Urinary bladder (tissue), 4 donors: ENCODE results near the gene TRPM2. TPM values are rescaled to one million over a fixed set of nuclear protein-coding genes. Genes with fewer than 3 reads are reported as not detected.
"Not testable (repeated sequence)": the region's sequence is repeated elsewhere in the genome, so short reads cannot be mapped to it uniquely, and the experiment has no call there.

Experiments used
- DNase-seq: peaks from one replicate; pipeline ENCODE4 v3.0.0-alpha.2; 2015; ENCODE audit errors: extremely low spot score
- H3K27ac ChIP-seq: one replicate; pipeline ENCODE4 v1.5.1; 2013; ENCODE audit warnings: low read depth, mild to moderate bottlenecking, moderate library complexity
- H3K36me3 ChIP-seq: one replicate; pipeline ENCODE4 v1.6.1; 2013; ENCODE audit warnings: mild to moderate bottlenecking, moderate library complexity; ENCODE audit not compliant: insufficient read depth
- H3K4me1 ChIP-seq: one replicate; pipeline ENCODE4 v1.6.1; 2013; ENCODE audit warnings: mild to moderate bottlenecking, moderate library complexity; ENCODE audit not compliant: insufficient read depth
- H3K4me3 ChIP-seq: one replicate; pipeline ENCODE4 v1.5.1; 2013; ENCODE audit warnings: low read depth, low read length
- WGBS: extraction: QIAGEN DNeasy Blood & Tissue Kit; methylation state at CpG from one replicate; pipeline ENCODE4 v1.1.7; 2013; 5-methylcytosine and 5-hydroxymethylcytosine counted together
- polyA plus RNA-seq: library from polyadenylated mRNA; stranded (reverse); fragments of 200-250 nt; gene quantifications from one replicate; pipeline ENCODE4 v1.2.3, GENCODE V29; 2013
- total RNA-seq: library from RNA; depleted of rRNA; stranded (reverse); fragments of >200 nt; gene quantifications from one replicate; pipeline ENCODE4 v1.2.3, GENCODE V29; 2014
- donor health status: healthy with polysubstance abuse.
- donor health status: healthy.

TRPM2 gene
- total and polyA plus RNA-seq, 2 donors: 1.2 to 3.3 TPM

DNA sequence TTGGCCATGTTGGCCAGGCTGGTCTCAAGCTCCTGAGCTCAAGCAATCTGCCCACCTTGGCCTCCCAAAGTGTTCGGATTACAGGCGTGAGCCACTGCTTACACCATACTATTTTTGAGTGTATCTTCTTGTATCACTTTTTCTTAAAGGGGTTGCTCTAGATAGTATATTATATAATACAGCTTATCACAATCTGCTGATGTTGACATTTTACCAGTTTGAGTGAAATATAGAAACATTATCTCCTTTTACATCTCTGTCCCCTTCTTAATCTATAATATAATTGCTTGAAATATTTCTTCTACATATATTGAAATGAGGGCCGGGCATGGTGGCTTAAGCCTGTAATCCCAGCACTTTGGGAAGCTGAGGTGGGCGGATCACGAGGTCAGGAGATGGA is 8.5 kb downstream of the TRPM2 start:
- H3K4me3 ChIP-seq, DNase-seq, H3K27ac ChIP-seq, H3K36me3 ChIP-seq, H3K4me1 ChIP-seq: not testable (repeated sequence)
- WGBS: 85% methylated on average over 5 of the region's 5 CpGs

DNA sequence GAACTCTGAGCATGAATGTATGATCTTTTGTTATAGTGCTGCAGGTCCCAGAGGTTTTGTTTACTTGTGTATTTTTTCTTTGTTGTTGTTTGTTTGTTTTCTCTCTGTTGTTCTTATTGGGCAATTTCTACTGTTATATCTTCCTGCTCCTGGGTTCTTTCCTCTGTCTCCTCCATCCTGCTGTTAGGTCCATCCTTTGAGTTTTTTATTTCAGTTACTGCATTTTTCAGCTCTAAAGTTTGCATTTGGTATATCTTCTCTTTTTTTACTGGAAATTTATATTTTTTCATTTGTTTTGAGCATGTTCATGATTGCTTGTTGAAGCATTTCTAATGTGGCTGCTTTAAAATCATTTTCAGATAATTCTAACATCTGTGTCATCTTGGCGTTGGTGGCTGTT is 9.9 kb downstream of the TRPM2 start:
- 94% methylated on average over 1 of the region's 1 CpG for WGBS
- Histone ChIP-seq H3K4me1 (no peaks in the 10 kb centered on the region), H3K36me3 (no peaks in the 10 kb centered on the region), H3K4me3 (no peak overlapping the region), H3K27ac (no peak overlapping the region)
- no peak for DNase-seq

DNA sequence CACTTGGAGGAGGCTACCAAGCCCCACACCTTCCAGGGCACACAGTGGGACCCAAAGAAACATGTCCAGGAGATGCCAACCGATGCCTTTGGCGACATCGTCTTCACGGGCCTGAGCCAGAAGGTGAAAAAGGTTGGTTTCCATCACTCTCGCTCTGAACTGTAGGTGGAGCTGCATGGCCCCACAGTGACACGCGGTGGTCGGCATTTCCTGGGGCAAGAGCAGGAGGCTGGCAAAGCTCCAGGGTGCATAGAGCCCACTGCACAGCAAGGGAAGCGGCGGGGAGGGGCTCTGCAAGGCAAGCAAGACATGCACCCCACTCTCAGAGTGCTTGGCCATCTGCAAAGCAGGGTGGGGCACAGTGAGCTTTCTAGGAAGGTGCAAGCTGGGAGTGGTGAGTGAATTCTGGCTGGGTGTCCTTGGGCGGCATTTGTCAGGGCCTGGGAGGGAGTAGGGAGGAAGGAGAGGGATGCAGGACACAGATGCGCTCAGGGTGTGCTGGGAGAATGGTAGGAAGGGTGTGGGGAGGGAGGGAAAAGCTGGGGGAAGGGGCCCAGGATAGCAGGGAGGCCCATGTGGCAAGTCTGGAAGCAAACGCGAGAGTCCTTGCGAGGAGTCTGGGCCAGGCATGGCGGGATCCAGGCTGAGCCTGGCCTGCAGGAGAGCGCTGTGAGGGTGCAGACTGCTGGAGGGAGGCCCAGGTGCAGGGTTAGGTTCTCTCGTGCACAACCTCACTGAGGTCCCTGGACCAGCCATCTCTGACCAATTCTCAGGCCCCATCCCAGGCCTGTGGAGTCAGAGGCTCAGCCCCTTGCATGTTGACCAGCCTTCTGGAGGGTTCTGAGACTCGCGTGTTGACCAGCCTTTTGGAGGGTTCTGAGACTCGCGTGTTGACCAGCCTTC is 11.0 kb downstream of the TRPM2 start:
- Histone ChIP-seq H3K4me1 (no peaks in the 10 kb centered on the region), H3K36me3 (no peaks in the 10 kb centered on the region), H3K4me3 (no peak overlapping the region), H3K27ac (no peak overlapping the region)
- DNase-seq: no peak
- 78% methylated on average over 22 of the region's 22 CpGs for WGBS

DNA sequence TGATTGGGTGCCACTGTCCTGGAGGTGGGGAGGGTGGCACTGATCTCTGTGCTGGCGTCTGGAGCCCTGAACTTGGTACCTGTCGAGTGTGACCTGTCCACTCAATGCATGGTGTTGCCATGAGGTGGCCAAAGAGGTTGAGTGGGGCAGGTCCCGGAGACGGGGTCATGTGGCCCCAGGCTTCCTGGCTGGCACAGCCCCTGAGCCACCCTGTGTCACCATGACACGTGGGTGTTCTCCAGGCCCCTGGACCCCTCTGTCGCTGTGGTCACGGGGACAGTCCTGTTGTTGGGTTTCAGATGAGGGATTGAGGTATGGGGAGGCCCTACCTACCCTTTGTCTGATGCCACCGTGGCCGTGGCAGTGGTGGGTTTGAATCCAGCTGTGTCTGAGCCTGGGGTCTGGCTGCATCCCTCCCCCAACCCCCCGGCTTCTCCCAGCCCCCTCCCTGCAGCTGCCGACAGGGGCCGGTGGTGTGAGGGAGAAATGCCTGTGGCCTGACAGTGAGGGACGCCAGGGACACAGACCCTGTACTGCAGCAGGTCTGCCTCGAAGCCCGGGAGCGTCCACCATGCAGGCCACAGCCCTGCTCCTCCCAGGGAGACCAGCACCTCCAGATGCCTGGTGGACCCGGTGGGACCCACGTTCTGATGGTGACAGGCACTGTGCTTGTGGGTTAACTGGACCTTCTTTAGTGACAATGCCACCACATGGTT is 12.0 kb downstream of the TRPM2 start:
- no peaks in the 10 kb centered on the region for H3K36me3 ChIP-seq
- 89% methylated on average over 18 of the region's 18 CpGs for WGBS
- no peak for DNase-seq

DNA sequence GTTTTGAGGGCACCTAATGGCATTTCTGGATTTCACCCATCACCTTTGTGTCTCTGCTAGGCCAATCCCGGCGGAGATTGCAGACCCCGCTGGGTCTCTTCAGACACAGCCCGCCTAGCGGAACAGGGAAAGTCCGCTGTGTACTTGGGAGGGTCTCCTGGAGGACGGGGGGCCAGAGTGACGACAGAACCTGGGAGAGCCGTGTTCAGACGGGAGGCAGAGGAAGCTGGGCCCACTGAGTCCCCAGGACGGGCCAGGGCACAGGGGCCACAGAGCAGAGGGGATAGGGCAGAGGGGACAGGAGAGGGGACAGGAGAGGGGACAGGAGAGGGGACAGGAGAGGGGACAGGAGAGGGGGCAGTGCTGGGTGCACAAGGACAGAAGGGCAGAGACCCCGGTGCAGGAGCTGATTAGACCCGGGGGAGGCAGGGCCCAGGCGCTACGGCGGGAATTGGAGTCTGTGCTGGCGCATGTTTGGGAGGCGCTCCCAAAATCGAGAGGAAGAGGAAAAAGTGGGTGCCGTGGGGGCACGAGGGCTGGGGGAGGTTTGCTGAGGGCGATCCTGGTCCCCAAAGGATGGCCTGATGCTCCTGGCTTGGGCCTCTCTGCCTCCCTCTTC is 12.7 kb downstream of the TRPM2 start:
- no peak overlapping the region for H3K27ac ChIP-seq
- H3K36me3 ChIP-seq: no peaks in the 10 kb centered on the region
- DNase-seq: no peak
- WGBS: 91% methylated on average over 22 of the region's 22 CpGs
- H3K4me1 ChIP-seq: no peaks in the 10 kb centered on the region
- H3K4me3 ChIP-seq: no peak overlapping the region

More for the DNA sequence above, 12.0 kb downstream of the TRPM2 start:
- Histone ChIP-seq H3K4me3 (no peak overlapping the region), H3K27ac (no peak overlapping the region), H3K4me1 (no peaks in the 10 kb centered on the region)

DNA sequence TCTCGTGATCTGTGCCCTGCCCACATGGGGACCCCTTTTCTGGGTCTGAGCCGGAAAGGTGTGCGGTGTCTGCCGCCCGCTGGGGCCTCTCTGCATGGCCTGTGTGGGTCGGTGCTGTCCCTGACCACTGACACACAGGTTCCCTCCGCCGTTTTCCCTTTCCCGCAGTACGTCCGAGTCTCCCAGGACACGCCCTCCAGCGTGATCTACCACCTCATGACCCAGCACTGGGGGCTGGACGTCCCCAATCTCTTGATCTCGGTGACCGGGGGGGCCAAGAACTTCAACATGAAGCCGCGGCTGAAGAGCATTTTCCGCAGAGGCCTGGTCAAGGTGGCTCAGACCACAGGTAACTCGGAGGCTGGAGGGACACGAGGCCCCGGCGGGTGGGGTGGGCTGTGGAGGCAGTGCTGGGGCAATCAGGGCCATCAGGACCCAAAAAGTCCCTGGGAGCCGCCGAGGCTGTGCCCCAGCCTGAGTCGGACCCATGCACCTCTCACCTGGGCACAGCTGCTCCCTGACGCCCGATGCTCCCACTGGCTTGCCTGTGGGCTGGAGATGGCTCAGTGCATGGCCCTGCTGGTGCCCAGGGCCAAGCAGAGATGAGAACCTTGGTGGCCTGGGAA is 13.3 kb downstream of the TRPM2 start:
- Histone ChIP-seq H3K4me3 (no peak overlapping the region), H3K4me1 (no peaks in the 10 kb centered on the region), H3K27ac (no peak overlapping the region), H3K36me3 (no peaks in the 10 kb centered on the region)
- DNase-seq: no peak
- 88% methylated on average over 28 of the region's 28 CpGs for WGBS

DNA sequence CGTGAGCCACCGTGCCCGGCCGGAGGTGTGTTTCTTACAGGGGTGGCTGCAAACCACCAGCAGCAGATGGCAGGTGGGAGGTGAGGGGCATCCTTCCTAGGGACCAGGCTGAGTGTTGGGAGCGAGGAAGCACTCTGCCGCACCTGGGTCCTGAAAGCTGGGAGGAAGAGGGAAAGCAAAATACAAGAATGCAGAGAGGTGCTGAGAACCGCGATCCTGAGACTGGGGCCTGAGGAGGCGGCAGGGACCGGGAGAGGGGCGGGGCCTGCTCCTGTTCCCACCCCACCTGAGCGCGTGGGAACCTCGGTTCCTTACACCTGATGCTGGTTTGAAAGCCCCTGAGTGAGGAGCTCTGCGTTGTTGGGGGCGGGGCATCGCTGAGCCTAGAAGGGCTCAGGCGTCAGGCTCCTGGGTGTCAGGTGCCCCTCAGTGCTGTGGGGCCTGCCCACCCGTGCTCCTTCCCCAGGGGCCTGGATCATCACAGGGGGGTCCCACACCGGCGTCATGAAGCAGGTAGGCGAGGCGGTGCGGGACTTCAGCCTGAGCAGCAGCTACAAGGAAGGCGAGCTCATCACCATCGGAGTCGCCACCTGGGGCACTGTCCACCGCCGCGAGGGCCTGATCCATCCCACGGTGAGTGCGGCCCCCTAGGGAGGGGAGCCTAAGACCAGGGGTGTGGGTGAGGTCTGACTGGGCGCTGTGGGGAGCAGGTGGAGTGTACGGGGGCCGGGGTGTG is 15.5 kb downstream of the TRPM2 start:
- no peaks in the 10 kb centered on the region for H3K4me1 ChIP-seq
- H3K36me3 ChIP-seq: no peaks in the 10 kb centered on the region
- no peak overlapping the region for H3K27ac ChIP-seq
- WGBS: 31% methylated on average over 35 of the region's 35 CpGs
- DNase-seq: no peak
- H3K4me3 ChIP-seq: no peak overlapping the region

DNA sequence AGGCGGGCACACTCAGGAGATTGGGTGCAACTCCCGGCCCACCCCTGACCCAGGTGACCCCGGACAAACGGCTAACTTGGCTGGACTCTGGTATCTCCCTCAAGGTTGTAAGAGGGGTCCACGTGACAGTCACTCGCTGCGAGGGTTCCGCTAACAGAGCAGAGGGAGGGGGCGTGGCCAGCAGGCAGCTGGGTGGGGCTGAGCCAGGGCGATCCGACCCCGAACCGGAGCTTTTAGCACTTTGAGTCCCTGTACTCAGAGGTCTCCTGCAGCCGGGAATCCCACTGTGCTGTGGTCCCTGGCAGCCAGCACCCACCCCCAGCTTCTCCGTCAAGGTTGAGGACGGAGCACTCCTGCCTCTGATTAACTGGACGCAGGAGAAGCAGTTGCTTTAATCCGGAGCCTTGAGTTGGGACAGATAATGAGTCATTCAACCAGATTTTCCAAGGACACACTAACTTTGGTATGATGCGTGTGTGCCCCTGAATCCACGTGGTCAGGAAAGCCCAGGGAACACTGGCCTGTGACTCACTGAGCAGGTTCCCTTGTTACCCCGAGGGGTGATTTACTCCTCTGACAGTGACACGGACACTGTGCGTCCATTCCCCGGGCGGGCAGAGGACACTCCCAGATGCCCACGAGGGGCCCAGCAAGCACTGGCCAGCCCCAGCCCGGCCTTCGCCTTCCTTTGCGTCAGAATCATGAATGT is 16.8 kb downstream of the TRPM2 start:
- H3K4me3 ChIP-seq: no peak overlapping the region
- DNase-seq: no peak

DNA sequence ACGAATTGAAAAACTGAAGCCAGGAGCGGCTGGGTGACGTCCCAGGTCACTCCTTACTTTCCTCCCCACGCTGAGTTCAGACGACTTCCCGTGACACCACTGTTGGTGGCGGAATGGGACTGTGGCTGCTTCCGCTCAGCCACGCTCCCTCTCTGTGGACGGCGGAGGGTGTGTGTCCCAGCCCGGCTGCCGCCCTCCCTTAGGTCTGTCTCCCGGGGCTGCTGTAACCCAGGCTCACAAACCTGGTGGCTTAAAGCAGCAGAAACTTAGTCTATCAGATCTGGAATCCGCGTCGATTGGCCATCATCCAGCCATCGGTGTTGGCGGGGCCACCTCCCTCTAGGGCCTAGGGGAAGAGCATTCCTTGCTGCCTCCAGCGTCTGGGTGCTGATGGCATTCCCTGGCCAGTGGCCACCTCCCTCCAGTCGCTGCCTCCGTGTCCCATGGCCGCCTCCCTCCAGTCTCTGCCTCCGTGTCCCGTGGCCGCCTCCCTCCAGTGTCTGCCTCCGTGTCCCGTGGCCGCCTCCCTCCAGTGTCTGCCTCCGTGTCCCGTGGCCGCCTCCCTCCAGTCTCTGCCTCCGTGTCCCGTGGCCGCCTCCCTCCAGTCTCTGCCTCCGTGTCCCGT is 17.5 kb downstream of the TRPM2 start:
- no peak overlapping the region for H3K4me3 ChIP-seq
- H3K36me3 ChIP-seq: no peaks in the 10 kb centered on the region
- no peak overlapping the region for H3K27ac ChIP-seq
- DNase-seq: no peak
- WGBS: 88% methylated on average over 35 of the region's 37 CpGs
- H3K4me1 ChIP-seq: no peaks in the 10 kb centered on the region

More for the DNA sequence above, 16.8 kb downstream of the TRPM2 start:
- Histone ChIP-seq H3K27ac (no peak overlapping the region), H3K4me1 (no peaks in the 10 kb centered on the region), H3K36me3 (no peaks in the 10 kb centered on the region)
- WGBS: 30% methylated on average over 29 of the region's 29 CpGs

DNA sequence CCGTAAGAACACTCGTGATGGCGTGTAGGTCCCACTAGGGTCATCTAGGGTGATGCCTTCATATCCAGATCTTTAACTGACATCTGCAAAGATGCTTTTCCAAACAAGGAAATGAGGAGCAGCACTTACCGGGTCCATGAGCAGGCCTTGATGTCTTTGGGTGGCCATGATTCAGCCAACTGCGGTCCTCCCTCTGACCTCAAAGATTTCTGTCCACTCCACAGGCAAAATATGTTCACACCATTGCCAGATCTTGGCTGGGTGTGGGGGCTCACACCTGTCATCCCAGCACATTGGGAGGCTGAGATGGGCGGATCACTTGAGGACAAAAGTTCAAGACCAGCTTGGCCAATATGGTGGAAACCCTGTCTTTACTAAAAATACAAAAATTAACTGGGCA is 18.2 kb downstream of the TRPM2 start:
- no peak overlapping the region for H3K27ac ChIP-seq
- no peak for DNase-seq
- no peaks in the 10 kb centered on the region for H3K4me1 ChIP-seq
- no peak overlapping the region for H3K4me3 ChIP-seq
- H3K36me3 ChIP-seq: no peaks in the 10 kb centered on the region
- 90% methylated on average over 6 of the region's 6 CpGs for WGBS

DNA sequence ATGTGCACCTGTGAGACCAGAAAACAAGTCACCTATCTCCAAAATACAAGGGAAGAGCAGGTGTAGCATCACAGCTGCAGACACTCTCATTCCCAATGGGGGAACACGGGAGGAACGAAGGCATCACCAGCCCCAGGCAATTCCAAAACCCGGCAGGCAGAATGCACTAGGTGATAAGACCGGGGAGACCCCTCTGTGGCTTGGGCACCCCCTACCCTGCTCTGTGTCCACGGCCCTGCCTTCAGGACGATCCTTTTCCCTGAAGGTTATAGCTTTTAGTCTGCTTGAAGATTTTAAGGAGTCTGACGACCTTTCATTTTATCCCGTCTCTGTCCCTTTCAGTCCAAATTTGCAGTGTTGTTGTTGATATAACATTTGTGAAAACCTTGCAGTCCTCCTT is 19.2 kb downstream of the TRPM2 start:
- no peak overlapping the region for H3K27ac ChIP-seq
- no peaks in the 10 kb centered on the region for H3K4me1 ChIP-seq
- no peak for DNase-seq
- H3K36me3 ChIP-seq: no peaks in the 10 kb centered on the region
- 75% methylated on average over 8 of the region's 8 CpGs for WGBS
- H3K4me3 ChIP-seq: no peak overlapping the region

DNA sequence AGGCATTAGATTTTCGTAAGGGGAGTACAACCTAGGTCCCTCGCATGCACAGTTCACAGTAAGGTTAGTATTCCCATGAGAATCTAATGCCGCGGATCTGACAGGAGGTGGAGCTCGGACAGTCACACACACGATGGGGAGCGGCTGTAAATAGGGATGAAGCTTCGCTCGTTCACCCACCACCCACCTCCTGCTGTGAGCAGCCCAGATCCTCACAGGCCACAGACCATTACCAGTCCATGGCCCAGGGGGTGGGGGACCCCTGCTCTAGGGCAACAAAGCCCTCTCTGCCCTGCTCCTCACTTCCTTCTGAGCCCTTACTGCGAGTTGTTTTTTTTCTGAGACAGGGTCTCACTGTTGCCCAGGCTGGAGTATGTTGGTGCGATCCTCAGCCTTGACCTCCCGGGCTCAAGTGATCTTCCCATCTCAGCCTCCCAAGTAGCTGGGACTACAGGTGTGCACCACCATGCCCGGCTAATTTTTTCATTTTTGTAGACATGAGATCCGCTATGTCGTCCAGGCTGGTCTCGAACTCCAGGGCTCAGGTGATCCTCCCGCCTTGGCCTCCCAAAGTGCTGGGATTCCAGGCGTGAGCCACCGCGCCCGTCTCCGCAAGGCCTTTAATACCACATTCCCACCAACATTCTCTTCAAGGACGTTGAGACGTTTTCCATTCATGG is 21.3 kb downstream of the TRPM2 start:
- no peak overlapping the region for H3K27ac ChIP-seq
- no peaks in the 10 kb centered on the region for H3K36me3 ChIP-seq
- WGBS: 88% methylated on average over 24 of the region's 24 CpGs
- no peak for DNase-seq
- no peaks in the 10 kb centered on the region for H3K4me1 ChIP-seq
- H3K4me3 ChIP-seq: no peak overlapping the region
